ENCODE results near the gene SMYD3.

SMYD3 gene

DNA sequence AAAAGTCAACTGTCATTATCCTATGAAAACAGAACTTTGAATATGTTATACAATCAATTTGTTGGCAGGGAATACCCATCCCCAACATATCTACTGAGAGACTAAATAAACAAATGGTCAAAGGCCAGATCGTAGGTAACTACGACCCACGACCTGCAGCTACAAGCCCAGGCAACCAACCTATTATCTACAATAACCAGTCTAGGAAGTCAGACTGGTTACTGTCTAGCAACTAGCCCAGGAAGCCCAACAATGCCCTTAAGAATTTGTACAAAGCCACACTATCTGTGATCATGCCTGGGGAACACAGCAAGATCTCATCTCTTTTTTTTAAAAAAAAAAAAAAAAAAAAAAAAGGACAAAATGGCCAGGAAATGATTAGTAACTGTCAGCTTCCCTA is 58.7 kb downstream of the SMYD3 start:
- Histone ChIP-seq H3K4me2 (ENCODE audit: low read depth, low read length, poor library complexity, severe bottlenecking) (no peak overlapping the region), H3K36me3 (ENCODE audit: low read length) (no peaks in the 10 kb centered on the region), H3K9me2 (replicated peaks; ENCODE audit: insufficient read depth, low read length) (no peaks in the 10 kb centered on the region), H3K27me3 (ENCODE audit: low read length) (no peaks in the 10 kb centered on the region), H3F3A (ENCODE audit: insufficient read depth) (no peaks in the 10 kb centered on the region), H4K20me1 (ENCODE audit: low read depth, low read length) (peaks cover 12% of the 10 kb centered on the region; the same call in 1 of the 2 replicates), H3K4me3 (ENCODE audit: insufficient read depth, low read length, poor library complexity, severe bottlenecking) (no peak overlapping the region), H2AFZ (ENCODE audit: low read depth, low read length, severe bottlenecking) (no peak overlapping the region), H3K79me2 (ENCODE audit: insufficient read depth, low read length) (peaks cover 10% of the 10 kb centered on the region), H3K9ac (ENCODE audit: low read length) (no peak overlapping the region), H3K27ac (ENCODE audit: low read depth, low read length) (no peak overlapping the region), H3K9me3 (ENCODE audit: insufficient read depth, low read length) (no peaks in the 10 kb centered on the region)
- no peak for TF ChIP-seq EZH2phosphoT487 (conservative IDR thresholded peaks at IDR 0.05; ENCODE audit: low read length)
- no peak for TF ChIP-seq CTCF (IDR thresholded peaks at IDR 0.05; ENCODE audit: insufficient read depth, low read length, poor library complexity, severe bottlenecking)

DNA sequence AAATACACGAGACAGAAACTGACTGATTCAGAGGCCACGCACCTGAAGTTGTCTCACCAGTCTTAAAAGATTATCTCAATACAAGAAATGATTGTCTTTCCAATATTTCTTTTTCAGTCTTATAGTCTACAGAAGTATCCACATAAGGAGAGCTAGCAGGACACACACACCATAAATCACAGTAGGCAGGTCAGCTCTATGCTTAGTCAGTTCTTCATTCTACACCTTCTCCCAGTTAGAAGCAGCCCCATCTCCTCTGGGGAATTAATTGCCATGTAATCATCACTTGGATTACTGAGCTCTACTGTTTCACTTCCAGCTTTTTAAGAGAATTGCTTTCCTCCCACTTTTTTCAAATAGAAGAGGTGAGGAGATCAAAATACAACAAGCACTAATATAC is 59.6 kb downstream of the SMYD3 start:
- H3K9me2 ChIP-seq (replicated peaks; ENCODE audit: insufficient read depth, low read length), result no peaks in the 10 kb centered on the region
- TF ChIP-seq EZH2phosphoT487 (conservative IDR thresholded peaks at IDR 0.05; ENCODE audit: low read length) (no peak), CTCF (IDR thresholded peaks at IDR 0.05; ENCODE audit: insufficient read depth, low read length, poor library complexity, severe bottlenecking) (no peak)
- H3K9ac ChIP-seq (ENCODE audit: low read length), result no peak overlapping the region
- no peaks in the 10 kb centered on the region for H3K27me3 ChIP-seq (ENCODE audit: low read length)
- no peaks in the 10 kb centered on the region for H3K36me3 ChIP-seq (ENCODE audit: low read length)
- no peak overlapping the region for H2AFZ ChIP-seq (ENCODE audit: low read depth, low read length, severe bottlenecking)
- no peaks in the 10 kb centered on the region for H3K9me3 ChIP-seq (ENCODE audit: insufficient read depth, low read length)
- H3K4me2 ChIP-seq (ENCODE audit: low read depth, low read length, poor library complexity, severe bottlenecking), result no peak overlapping the region
- peaks cover 4% of the 10 kb centered on the region for H3K79me2 ChIP-seq (ENCODE audit: insufficient read depth, low read length)
- H4K20me1 ChIP-seq (ENCODE audit: low read depth, low read length), result peaks cover 12% of the 10 kb centered on the region; the same call in 1 of the 2 replicates
- H3F3A ChIP-seq (ENCODE audit: insufficient read depth), result no peaks in the 10 kb centered on the region
- H3K27ac ChIP-seq (ENCODE audit: low read depth, low read length), result no peak overlapping the region
- no peak overlapping the region for H3K4me3 ChIP-seq (ENCODE audit: insufficient read depth, low read length, poor library complexity, severe bottlenecking)

DNA sequence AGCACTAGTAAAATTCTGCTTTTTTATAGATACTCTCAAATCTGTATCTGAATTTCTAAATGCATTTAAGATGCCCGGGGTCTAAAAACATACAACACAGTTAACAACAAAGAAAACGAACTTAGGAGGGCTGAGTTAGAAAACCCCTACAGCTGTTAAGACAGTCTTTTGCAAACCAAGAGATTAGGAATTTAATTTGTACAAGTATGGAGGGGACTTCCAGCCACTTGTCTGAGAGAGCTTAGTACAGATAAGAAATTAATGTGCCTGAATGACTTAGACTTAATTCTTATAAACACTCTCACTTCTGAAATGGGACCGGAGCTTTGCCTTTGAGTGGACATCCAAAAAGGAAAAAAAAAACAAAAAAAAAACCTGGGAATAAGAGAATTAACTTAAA is 61.6 kb downstream of the SMYD3 start:
- H3K9ac ChIP-seq (ENCODE audit: low read length), result no peak overlapping the region
- TF ChIP-seq CTCF (IDR thresholded peaks at IDR 0.05; ENCODE audit: insufficient read depth, low read length, poor library complexity, severe bottlenecking), result no peak
- TF ChIP-seq EZH2phosphoT487 (conservative IDR thresholded peaks at IDR 0.05; ENCODE audit: low read length), result no peak
- no peaks in the 10 kb centered on the region for H3K27me3 ChIP-seq (ENCODE audit: low read length)
- no peak overlapping the region for H3K27ac ChIP-seq (ENCODE audit: low read depth, low read length)
- H4K20me1 ChIP-seq (ENCODE audit: low read depth, low read length), result peaks cover 12% of the 10 kb centered on the region; the same call in 1 of the 2 replicates
- H3F3A ChIP-seq (ENCODE audit: insufficient read depth), result no peaks in the 10 kb centered on the region
- no peaks in the 10 kb centered on the region for H3K9me3 ChIP-seq (ENCODE audit: insufficient read depth, low read length)
- no peaks in the 10 kb centered on the region for H3K36me3 ChIP-seq (ENCODE audit: low read length)
- no peaks in the 10 kb centered on the region for H3K9me2 ChIP-seq (replicated peaks; ENCODE audit: insufficient read depth, low read length)
- no peak overlapping the region for H3K4me2 ChIP-seq (ENCODE audit: low read depth, low read length, poor library complexity, severe bottlenecking)
- peaks cover 4% of the 10 kb centered on the region; the same call in 1 of the 2 replicates for H3K79me2 ChIP-seq (ENCODE audit: insufficient read depth, low read length)
- no peak overlapping the region for H2AFZ ChIP-seq (ENCODE audit: low read depth, low read length, severe bottlenecking)
- H3K4me3 ChIP-seq (ENCODE audit: insufficient read depth, low read length, poor library complexity, severe bottlenecking), result no peak overlapping the region
